Lower leg skin (tissue), 4 donors: ENCODE results near the gene NPSR1. TPM values are rescaled to one million over a fixed set of nuclear protein-coding genes. Genes with fewer than 3 reads are reported as not detected.
A peak's percentile ranks its signal among the peaks of the same experiment; 100 is the strongest.
"Not testable (repeated sequence)": the region's sequence is repeated elsewhere in the genome, so short reads cannot be mapped to it uniquely, and the experiment has no call there.

Source experiments
- DNase-seq, 2 donors: peaks; one replicate each; pipeline ENCODE4 v3.0.0-alpha.2; 2019; ENCODE audit warnings: low spot score in 2 of 2
- H3K4me3 ChIP-seq: fragments of 200-600 bp; sonication (generic); 2 replicates; pipeline ENCODE4 v1.5.1; 2017; ENCODE audit warnings: mild to moderate bottlenecking, low read depth; ENCODE audit not compliant: poor library complexity, severe bottlenecking
- CTCF ChIP-seq, 3 donors: fragments of 450-650 bp; IDR thresholded peaks; one replicate each; pipeline ENCODE4 v1.5.1; 2016; ENCODE audit warnings: antibody characterized with exemption in 3 of 3, mild to moderate bottlenecking in 3 of 3, moderate library complexity in 2 of 3
- POLR2A ChIP-seq, 2 donors: fragments of 450-650 bp; IDR thresholded peaks; one replicate each; pipeline ENCODE4 v1.6.1; 2016 to 2017; ENCODE audit warnings: antibody characterized with exemption in 2 of 2, mild to moderate bottlenecking in 1 of 2, moderate library complexity in 1 of 2
- WGBS, 2 donors: methylation state at CpG; one replicate each; pipeline ENCODE4 v1.1.5; 2018; 5-methylcytosine and 5-hydroxymethylcytosine counted together
- intact Hi-C: fragments of 100-400 bp; cut with DNase I; formaldehyde crosslinking; loops from one replicate; pipeline ENCODE4 v1.15.0; 2023; ENCODE audit warnings: low total_unique reads
- total RNA-seq, 4 donors: library from RNA; depleted of rRNA; stranded (reverse); fragments of >200 nt; gene quantifications; one replicate each; pipeline ENCODE4 v1.1.0, GENCODE V29; 2016

Gene NPSR1
- total RNA-seq, 4 donors from 2014 or later: not detected

- H3K4me3 ChIP-seq: no peak overlapping the region
- intact Hi-C loops: no loop called here
- TF ChIP-seq POLR2A (IDR thresholded peaks at IDR 0.05) (no peak), CTCF (IDR thresholded peaks at IDR 0.05) (no peak)
- WGBS, 2 donors: 67 to 70% methylated on average over 3 of the region's 3 CpGs
- no peak for DNase-seq
Observed at GRCh38 chr7:34780546-34780945, 122.5 kb downstream of the NPSR1 start.

- TF ChIP-seq POLR2A (IDR thresholded peaks at IDR 0.05) (no peak), CTCF (IDR thresholded peaks at IDR 0.05) (no peak)
- WGBS, 2 donors: 63 to 64% methylated on average over 1 of the region's 1 CpG
- intact Hi-C loops: no loop called here
- DNase-seq: no peak
- H3K4me3 ChIP-seq: no peak overlapping the region
Observed at GRCh38 chr7:34787586-34787985, 129.6 kb downstream of the NPSR1 start.

- H3K4me3 ChIP-seq: no peak overlapping the region
- DNase-seq: no peak
- intact Hi-C loops: no loop called here
- WGBS, 2 donors: 46 to 53% methylated on average over 2 of the region's 2 CpGs
- TF ChIP-seq CTCF (IDR thresholded peaks at IDR 0.05) (no peak), POLR2A (IDR thresholded peaks at IDR 0.05) (no peak)
Observed at GRCh38 chr7:34806831-34807230, 148.8 kb downstream of the NPSR1 start.

- no peak for DNase-seq
- intact Hi-C loops: no loop called here
- H3K4me3 ChIP-seq: no peak overlapping the region
- TF ChIP-seq POLR2A (IDR thresholded peaks at IDR 0.05): no peak
- TF ChIP-seq CTCF (IDR thresholded peaks at IDR 0.05): no peak
- 65 to 72% methylated on average over 7 of the region's 7 CpGs for WGBS, 2 donors
Observed at GRCh38 chr7:34807548-34808340, 149.7 kb downstream of the NPSR1 start.

GRCh38 chr7:34814203-34814842, 156.3 kb downstream of the NPSR1 start:
- DNase-seq, intact Hi-C loops, H3K4me3 ChIP-seq: not testable (repeated sequence)
- WGBS, 2 donors: 68 to 73% methylated on average over 7 of the region's 7 CpGs

- DNase-seq: peak in 1 of 2 donors; percentile 42
- WGBS, 2 donors: 63 to 82% methylated on average over 16 of the region's 16 CpGs
- H3K4me3 ChIP-seq: no peak overlapping the region
- intact Hi-C loops: no loop called here
- TF ChIP-seq POLR2A (IDR thresholded peaks at IDR 0.05): no peak
- no peak for TF ChIP-seq CTCF (IDR thresholded peaks at IDR 0.05)
Observed at GRCh38 chr7:34821932-34822558, 164.0 kb downstream of the NPSR1 start.
